GM19240 (cell line): ENCODE data around the gene AGBL1.
"Not testable (repeated sequence)": the region's sequence is repeated elsewhere in the genome, so short reads cannot be mapped to it uniquely, and the experiment has no call there.

ENCODE experiments used
- DNase-seq: peaks from one replicate; pipeline ENCODE4 v3.0.0; 2011; ENCODE audit warnings: low spot score; ENCODE audit not compliant: insufficient read length

Gene AGBL1

GRCh38 chr15:86855307-86856291 lies 775.9 kb downstream of the AGBL1 start:
- no peak for DNase-seq

- no peak for DNase-seq
Measured at GRCh38 chr15:86857701-86858100, 778.0 kb downstream of the AGBL1 start.

- no peak for DNase-seq
Measured at GRCh38 chr15:86863226-86863915, 783.7 kb downstream of the AGBL1 start.

- DNase-seq: no peak
Measured at GRCh38 chr15:86865920-86866319, 786.2 kb downstream of the AGBL1 start.

- DNase-seq: no peak
Measured at GRCh38 chr15:86870846-86871245, 791.2 kb downstream of the AGBL1 start.

DNA sequence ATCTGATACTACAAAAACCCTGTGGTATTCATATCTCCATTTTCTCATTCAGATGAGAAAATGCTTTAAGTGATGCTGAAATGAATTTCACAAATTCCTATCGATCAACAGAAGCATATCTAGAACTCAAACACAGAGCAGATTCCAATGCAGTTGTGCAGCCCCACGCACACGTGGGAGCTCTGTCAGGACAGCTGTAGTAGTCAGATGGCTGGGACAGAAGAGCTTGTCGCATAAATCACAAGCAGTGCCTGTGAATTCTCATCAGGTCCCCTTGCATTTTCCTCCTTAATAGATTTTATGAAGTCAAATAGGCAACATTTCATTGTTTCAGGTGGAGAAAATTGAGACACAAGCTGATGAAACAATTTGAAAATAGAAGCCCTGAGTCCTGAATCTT lies 792.3 kb downstream of the AGBL1 start:
- DNase-seq: no peak

- no peak for DNase-seq
Measured at GRCh38 chr15:86872782-86873181, 793.1 kb downstream of the AGBL1 start.

- no peak for DNase-seq
Measured at GRCh38 chr15:86875067-86875466, 795.4 kb downstream of the AGBL1 start.

- no peak for DNase-seq
Measured at GRCh38 chr15:86876387-86876944, 796.8 kb downstream of the AGBL1 start.

DNA sequence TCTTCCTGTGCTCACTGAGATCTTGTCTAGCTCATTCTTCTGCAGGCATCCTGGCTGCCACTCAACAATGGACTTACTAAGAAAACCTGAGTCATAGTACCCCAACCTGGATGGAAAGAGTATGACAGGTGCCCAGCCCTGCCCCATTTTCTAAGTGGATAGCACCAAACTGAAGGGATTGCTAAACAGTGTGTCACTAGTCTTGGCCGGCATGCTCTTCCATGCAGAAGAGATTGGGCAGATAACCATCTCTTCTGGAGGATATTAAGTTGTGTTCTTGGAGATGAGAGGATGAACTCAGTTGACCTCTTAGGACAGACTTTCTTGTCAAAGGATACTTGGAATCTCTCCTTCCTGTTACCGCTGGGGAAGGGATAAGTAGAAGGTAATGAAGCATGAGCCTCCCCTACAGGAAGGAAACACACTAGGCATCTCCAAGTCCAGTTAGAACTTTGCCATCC lies 797.5 kb downstream of the AGBL1 start:
- DNase-seq: no peak

DNA sequence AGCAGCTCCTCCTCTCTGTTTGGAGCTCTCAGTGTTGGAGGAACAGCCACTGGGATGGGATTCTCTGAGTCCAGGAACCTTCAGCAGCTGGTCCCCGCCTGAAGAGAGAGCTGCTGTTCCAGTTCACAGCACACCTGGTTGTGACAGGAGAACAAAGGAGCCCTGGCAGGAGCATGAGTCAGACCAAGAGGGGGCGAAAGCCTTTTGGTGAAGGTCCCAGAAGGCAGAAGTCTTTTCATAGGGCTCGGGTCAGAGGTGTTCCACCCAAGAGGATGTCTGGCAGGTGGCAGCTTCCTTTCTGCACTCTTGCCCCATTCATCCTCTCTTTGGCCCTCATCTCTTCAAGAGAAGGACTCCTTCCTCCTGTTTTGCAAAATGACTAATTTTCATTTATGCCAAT lies 799.2 kb downstream of the AGBL1 start:
- DNase-seq: not testable (repeated sequence)

DNA sequence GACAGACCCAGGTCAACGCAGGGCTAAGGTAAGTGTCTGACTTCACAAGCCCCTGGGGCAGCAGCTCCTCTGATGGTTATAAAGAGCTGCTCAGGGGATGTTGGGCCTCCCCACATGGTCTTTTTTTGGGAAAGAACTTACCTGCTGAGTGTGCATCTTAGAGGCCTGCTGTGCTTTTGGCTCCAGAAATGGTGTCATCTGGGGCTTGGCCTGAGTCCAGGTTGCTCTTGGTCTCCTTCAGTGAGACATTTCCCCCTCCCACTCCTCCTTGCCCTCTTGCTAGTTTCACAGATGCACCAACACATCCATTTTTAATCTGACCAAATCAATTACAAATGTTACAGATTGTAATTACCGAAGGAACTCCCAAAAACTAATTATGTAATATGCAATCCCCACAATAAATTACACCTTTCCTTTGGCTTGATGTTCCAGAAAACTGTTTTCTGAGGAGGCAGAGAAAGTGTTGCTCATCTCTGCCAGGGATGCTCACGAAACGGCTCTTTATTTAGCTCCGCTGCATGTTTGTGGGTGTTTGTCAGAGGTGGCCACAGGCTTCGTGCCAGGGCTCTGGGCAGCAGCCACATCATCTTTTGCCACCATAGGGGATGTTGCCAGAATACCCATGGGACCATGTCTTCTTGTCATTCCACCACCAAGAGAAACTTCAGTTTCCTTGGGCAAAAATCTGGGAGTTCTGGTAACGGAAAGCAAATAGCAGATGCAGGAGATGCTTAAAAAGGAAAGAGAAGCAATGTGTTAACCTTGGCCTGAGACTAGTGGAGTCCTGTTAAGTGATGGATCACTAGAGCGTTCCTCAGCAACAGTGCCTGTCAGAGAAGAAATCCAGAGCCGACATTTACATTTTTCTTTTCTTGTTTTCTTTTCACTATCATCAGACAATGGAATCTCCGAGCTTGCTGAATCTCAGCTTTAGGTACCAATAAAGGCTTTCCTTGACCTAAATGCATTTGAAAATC lies 799.9 kb downstream of the AGBL1 start:
- no peak for DNase-seq

DNA sequence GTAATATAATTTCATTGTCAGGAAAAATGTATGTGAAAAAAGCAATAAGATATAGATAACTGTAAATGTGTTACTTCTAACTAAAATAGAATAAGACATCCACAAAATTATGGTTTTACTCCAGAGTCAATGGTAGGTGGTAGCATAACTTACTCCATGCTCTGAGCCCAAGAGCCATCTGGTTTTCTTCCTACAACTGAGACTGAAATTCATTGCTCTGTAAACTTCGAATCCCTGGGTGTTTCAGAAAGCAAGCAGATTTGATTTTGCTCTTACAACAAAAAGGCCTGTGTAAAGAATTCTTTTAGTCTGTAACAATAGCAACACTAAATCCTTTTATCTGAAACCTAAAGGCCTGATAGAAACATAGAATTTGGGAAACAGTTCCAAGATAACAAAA lies 805.9 kb downstream of the AGBL1 start:
- no peak for DNase-seq

DNA sequence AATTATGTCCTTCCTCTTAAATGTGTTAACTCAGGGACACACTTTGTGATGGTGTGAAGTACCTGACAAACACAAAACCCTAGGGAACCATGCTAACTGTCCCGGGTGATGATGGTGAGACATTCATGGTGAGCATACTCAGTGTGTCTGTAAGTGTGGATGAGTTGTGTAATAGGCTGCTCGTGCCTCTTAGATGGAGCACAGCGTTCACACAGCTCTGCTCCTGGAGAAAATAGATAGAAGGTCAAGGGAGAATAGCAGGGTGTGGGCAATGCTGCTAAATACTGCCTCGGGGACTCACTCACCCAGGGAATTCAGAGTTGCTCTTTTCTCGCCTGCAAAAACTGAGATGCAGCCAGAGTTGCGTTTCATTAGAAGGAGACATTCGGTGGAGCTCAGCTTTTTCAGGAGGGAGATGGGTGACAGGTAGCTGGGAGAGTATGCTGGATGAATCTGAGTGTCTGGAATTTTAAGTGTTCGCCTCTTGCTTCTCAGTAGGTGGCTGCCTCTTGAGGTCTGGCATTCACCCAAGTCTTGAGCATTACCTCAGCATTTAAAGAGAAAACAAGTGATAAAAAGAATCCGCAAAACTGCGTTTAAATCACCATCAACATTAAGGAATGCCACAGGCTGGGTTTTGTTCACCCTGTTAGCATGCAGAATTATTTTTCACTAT lies 813.2 kb downstream of the AGBL1 start:
- DNase-seq: no peak

- no peak for DNase-seq
Measured at GRCh38 chr15:86894269-86894668, 814.6 kb downstream of the AGBL1 start.

- DNase-seq: no peak
Measured at GRCh38 chr15:86903642-86904421, 824.2 kb downstream of the AGBL1 start.

GRCh38 chr15:86905625-86906256 lies 826.1 kb downstream of the AGBL1 start:
- no peak for DNase-seq

GRCh38 chr15:86906376-86906775 lies 826.7 kb downstream of the AGBL1 start:
- no peak for DNase-seq

- DNase-seq: no peak
Measured at GRCh38 chr15:86911022-86911421, 831.4 kb downstream of the AGBL1 start.
